GM12891 (cell line): ENCODE results near the gene TMEM222.

Experiments
- PAX5 ChIP-seq: IDR thresholded peaks from 2 replicates; pipeline ENCODE4 v1.6.1; 2011; ENCODE audit warnings: low read length, moderate library complexity, mild to moderate bottlenecking; ENCODE audit not compliant: insufficient read depth, severe bottlenecking
- POLR2A ChIP-seq: IDR thresholded peaks from 2 replicates; pipeline ENCODE4 v1.6.1; 2011; ENCODE audit warnings: low read depth, low read length, control low read depth
- POLR2AphosphoS5 ChIP-seq: IDR thresholded peaks from 2 replicates; pipeline ENCODE4 v1.6.1; 2011; ENCODE audit warnings: low read depth, low read length, control low read depth
- POU2F2 ChIP-seq: IDR thresholded peaks from 2 replicates; pipeline ENCODE4 v1.6.1; 2011; ENCODE audit warnings: low read depth, mild to moderate bottlenecking, control low read depth, low read length, moderate library complexity
- SPI1 ChIP-seq: IDR thresholded peaks from 2 replicates; pipeline ENCODE4 v1.6.1; 2011; ENCODE audit warnings: low read depth, low read length, control low read depth
- TAF1 ChIP-seq: IDR thresholded peaks from 2 replicates; pipeline ENCODE4 v1.6.1; 2011; ENCODE audit warnings: low read depth, low read length, control low read depth

GRCh38 chr1:27300341-27301051 lies 21.5 kb upstream of the TMEM222 start:
- no peak for TF ChIP-seq POLR2A
- TF ChIP-seq POLR2AphosphoS5 = no peak
- TF ChIP-seq TAF1 = no peak
- peak; percentile 53 for TF ChIP-seq SPI1
- TF ChIP-seq PAX5 = no peak
- TF ChIP-seq POU2F2 = no peak
